AG08396 (cell line): ENCODE data around the gene SP140.
"Not testable (repeated sequence)": the region's sequence is repeated elsewhere in the genome, so short reads cannot be mapped to it uniquely, and the experiment has no call there.

Experiments used
- DNase-seq: peaks from one replicate; pipeline ENCODE4 v3.0.0; 2012; ENCODE audit warnings: low spot score, mixed read lengths

SP140 gene

GRCh38 chr2:230226051-230226551 lies 565 bp downstream of the SP140 start:
- no peak for DNase-seq

DNA sequence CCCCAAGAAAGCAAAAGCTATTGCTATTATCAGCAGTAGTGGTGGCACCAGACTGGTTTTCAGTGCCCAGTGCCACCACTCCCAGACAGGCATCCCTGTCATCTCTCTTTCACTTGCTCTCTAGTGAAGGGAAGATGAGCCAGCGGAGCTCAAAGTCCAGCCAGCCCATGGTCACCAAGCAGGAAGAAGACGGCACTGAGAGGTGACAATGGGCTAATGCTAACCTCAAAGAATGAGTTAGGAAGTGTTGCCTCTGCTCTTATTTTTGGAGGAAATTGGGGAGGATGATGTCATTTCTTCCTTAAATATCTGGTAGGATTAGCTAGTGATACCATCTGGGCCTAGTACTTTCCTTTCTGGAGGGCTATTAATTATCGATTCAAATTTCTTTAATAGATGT lies 1.7 kb downstream of the SP140 start:
- DNase-seq, result no peak

DNA sequence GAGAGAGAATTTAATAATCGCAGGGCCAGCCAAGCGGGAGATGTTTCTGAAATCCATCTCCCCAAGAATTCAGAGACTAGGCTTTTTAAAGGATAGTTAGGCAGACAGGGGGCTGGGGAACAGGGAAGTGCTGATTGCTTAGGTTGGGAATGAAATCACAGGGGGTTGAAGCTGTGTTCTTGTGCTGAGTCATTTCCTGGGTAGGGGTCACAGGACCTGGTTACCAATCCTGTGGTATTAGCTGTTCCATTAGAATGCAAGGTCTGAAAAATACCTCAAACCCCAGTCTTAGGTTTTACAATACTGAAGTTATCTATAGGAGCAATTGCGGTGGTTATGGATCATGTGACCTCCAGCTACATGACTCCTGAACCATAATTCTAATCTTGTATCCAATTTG lies 4.6 kb downstream of the SP140 start:
- no peak for DNase-seq

- DNase-seq, result no peak
These were observed 5.1 kb downstream of the SP140 start for GRCh38 chr2:230230496-230231200.

GRCh38 chr2:230231251-230231650 lies 5.7 kb downstream of the SP140 start:
- DNase-seq, result no peak

DNA sequence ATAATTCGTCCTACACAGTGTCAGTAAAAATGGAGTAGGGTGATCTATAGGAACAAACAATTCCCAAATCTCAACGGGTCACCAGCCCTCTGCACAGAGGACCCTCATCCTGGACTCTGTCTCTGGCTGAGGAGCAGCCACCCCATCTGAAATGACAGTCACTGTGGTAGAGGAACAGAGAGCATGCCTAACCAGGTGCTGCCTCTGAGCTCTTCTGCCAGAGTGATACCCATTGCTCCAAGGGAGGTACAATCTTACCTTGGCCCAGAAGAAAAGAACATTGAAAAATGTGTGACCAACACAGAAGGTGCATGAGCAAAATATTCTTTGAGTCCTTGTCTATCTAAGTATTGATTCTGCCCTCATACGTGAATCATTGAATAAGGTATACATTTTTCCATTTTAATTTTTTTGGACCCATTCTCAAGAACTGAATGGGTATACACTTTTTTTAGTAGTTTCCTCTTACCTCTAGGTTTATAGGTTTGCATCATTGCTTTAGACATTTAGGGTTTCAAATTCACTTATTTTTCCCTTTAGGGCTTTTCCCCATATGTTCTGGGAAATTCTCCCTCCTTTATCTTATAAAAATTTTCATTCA lies 8.7 kb downstream of the SP140 start:
- DNase-seq, result no peak

DNA sequence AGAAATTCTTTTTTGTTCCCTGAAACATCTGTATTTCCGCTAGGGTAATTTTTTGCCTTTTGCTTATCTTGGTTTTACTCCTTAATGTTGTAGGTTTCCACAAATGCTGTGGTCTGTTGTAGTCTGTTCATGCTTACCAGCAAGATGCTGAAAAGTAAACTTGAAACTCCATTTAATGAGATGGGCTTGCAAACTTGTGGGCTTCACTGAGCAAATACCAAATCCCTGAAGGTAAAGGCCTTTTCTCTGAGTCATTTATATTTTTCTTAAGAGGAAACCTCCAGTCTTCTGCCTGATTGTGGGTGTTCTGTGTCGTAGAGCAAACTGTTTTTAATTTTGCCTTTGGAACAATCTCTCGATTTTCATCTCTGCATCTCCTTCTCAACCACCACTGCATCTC lies 9.3 kb downstream of the SP140 start:
- no peak for DNase-seq

DNA sequence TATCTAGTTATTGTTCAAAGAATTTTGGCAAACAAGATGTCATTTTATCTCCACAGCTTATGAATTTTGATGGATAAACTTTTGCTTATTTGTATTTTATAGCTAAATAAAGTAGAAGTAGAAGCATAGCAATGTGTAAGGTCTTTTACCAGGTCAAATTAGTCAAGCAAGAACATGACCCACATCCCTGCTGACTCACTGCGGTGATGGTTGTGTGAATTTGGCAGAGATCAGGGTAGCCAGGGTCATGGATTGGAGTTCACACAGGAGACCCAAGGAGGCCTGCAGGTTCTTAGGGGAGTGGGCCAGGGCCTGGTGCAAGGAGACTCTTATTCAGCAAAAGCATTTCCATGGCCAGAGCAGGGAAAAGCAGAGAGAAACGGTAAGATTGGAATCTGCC lies 18.7 kb downstream of the SP140 start:
- DNase-seq, result no peak

- no peak for DNase-seq
These were observed 20.7 kb downstream of the SP140 start for GRCh38 chr2:230246206-230246605.

- no peak for DNase-seq
These were observed 24.7 kb downstream of the SP140 start for GRCh38 chr2:230250231-230250630.

- no peak for DNase-seq
These were observed 28.8 kb downstream of the SP140 start for GRCh38 chr2:230254152-230254881.

GRCh38 chr2:230256733-230257332 lies 31.3 kb downstream of the SP140 start:
- no peak for DNase-seq

DNA sequence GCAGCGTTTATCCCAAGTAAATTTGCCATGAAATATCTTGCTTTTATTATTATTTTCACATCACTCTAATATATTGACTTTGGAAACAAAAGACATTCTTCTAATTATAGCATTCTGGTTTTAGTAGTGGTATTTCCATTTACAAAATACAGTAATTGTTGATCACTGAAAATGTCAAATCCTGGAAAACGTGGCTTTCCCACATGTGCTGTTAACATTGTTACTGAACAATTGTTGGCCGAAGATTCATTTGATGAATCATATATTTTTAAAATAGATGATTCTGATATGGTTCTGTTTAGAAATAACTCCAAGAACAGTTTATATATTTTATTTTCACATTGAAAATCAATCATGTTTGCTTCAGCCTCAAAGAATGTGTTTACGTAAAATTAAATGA lies 32.9 kb downstream of the SP140 start:
- DNase-seq, result no peak

DNA sequence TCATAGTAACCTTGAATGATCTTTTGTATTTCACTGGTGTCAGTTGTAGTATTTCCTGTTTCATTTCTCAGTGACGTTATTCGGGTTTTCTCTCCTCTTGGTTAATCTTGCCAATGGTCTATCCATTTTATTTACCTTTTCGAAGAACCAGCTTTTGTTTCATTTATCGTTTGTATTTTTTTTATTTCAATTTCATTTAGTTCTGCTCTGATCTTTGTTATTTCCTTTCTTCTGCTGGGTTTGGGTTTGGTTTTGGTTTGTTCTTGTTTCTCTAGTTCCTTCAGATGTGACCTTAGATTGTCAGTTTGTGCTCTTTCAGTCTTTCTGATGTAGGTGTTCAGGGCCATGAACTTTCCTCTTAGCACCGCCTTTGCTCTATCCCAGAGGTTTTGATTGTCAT lies 36.7 kb downstream of the SP140 start:
- no peak for DNase-seq

- not testable (repeated sequence) for DNase-seq
These were observed 39.4 kb downstream of the SP140 start for GRCh38 chr2:230264945-230265344.

GRCh38 chr2:230266638-230267037 lies 41.1 kb downstream of the SP140 start:
- DNase-seq, result no peak

- DNase-seq, result no peak
These were observed 41.5 kb downstream of the SP140 start for GRCh38 chr2:230267059-230267458.

GRCh38 chr2:230267556-230267955 lies 42.0 kb downstream of the SP140 start:
- DNase-seq, result no peak

DNA sequence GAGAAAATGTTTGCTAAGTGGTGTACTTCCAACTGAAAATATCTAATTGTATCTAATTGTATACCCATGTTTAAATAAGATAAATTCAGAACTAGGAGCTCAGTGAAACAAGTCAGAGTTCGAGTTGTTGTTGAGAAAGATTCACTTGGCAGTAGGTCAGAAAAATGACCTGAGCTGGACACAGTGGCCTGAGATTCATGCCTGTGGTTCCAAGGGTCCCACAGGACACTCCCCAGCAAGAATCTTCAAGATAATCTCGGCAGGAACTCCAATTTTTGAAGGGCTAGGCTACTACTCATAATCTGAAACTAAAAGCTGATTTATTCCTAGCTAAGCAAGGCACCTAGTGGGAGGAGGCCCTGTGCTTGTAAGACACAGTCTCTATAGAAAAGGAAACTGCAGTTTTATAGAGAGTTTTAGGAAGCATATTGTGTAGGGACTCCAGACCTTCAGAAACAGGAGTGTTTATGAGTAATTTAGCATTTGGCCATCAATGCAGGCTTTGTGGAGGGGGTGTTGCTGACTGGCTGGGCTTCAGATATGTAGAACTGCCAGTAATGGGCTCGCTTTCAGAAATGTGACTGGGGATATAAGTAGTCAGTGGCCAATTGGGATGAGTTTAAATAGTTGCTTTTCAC lies 43.2 kb downstream of the SP140 start:
- DNase-seq, result no peak

- DNase-seq, result no peak
These were observed 44.2 kb downstream of the SP140 start for GRCh38 chr2:230269715-230270114.

GRCh38 chr2:230282936-230283335 lies 57.4 kb downstream of the SP140 start:
- DNase-seq, result no peak

DNA sequence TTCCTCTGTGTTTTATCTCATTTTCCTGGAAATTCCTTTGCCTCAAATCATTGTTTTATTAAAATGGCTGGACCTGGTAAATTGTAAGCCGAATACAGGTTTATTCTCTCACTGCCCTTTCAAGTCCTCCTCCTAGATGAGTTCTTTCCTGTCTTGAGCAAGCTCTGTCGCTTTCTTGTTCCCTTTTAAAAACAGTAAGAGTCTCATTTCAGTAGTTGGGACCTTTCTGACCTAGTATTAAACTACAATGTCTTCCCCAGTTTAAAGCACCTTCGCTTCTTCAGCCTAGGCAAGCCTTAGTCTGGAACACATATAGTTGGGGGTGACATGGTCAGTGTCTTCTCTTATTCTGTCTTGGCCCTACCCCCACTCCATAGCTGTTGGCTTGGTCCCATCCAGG lies 60.5 kb downstream of the SP140 start:
- no peak for DNase-seq
